KOPT-K1 (cell line): ENCODE data around the gene NFIX.

ENCODE experiments used
- H3K27ac ChIP-seq: fragments of 200-600 bp; sonication (generic); 2 replicates; pipeline ENCODE4 v1.5.1; 2016; ENCODE audit warnings: antibody characterized with exemption, mild to moderate bottlenecking, low read depth, low read length; ENCODE audit not compliant: poor library complexity, severe bottlenecking
- H3K36me3 ChIP-seq: fragments of 200-600 bp; sonication (generic); 2 replicates; pipeline ENCODE4 v1.5.1; 2017; ENCODE audit warnings: antibody characterized with exemption, mild to moderate bottlenecking, low read length, moderate library complexity; ENCODE audit not compliant: insufficient read depth
- H3K9me3 ChIP-seq: fragments of 200-600 bp; sonication (generic); 2 replicates; pipeline ENCODE4 v1.5.1; 2017; ENCODE audit warnings: antibody characterized with exemption, low read length, mild to moderate bottlenecking; ENCODE audit not compliant: insufficient read depth, poor library complexity, severe bottlenecking

Gene NFIX

GRCh38 chr19:13092158-13092543, 96.9 kb downstream of the NFIX start:
- no peaks in the 10 kb centered on the region for H3K9me3 ChIP-seq
- no peak overlapping the region for H3K27ac ChIP-seq
- H3K36me3 ChIP-seq: no peaks in the 10 kb centered on the region

GRCh38 chr19:13092606-13093235, 97.4 kb downstream of the NFIX start:
- Histone ChIP-seq H3K9me3 (no peaks in the 10 kb centered on the region), H3K36me3 (no peaks in the 10 kb centered on the region), H3K27ac (no peak overlapping the region)

DNA sequence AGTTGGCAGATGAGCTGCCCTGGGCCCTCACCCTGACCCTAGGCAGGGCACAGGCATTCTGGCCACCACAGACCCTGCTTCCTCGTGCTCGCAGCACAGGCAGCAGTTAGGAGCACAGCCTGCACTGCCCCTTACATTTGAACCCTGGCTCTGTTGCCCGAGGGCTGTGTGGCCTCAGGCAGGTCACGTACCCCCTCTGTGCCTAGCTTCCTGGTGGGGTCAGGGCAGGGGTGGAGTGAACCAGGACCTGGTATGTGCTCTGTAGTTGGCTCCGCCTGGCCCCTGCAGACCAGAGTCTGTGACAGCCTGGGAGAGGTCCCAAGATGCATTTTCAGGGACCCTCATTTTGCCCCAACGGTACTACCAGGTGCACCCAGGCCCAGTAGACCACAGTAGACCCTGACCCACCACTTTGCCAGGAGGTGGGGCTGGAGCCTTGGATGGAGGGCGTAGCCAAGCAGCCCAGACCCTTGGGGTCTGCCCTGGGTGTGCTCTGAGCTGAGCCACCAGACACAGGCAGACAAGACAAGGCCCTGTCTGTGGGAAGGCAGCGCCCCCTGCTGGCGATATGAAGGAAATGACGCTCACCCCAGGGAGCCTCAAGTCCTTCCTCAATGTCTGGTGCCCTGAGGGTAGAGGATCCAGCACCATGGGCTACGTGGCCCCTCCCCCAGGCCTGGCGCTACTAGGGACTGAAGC, 98.3 kb downstream of the NFIX start:
- Histone ChIP-seq H3K27ac (no peak overlapping the region), H3K36me3 (no peaks in the 10 kb centered on the region), H3K9me3 (no peaks in the 10 kb centered on the region)

GRCh38 chr19:13094106-13094504, 98.8 kb downstream of the NFIX start:
- no peaks in the 10 kb centered on the region for H3K36me3 ChIP-seq
- H3K9me3 ChIP-seq: no peaks in the 10 kb centered on the region
- no peak overlapping the region for H3K27ac ChIP-seq

DNA sequence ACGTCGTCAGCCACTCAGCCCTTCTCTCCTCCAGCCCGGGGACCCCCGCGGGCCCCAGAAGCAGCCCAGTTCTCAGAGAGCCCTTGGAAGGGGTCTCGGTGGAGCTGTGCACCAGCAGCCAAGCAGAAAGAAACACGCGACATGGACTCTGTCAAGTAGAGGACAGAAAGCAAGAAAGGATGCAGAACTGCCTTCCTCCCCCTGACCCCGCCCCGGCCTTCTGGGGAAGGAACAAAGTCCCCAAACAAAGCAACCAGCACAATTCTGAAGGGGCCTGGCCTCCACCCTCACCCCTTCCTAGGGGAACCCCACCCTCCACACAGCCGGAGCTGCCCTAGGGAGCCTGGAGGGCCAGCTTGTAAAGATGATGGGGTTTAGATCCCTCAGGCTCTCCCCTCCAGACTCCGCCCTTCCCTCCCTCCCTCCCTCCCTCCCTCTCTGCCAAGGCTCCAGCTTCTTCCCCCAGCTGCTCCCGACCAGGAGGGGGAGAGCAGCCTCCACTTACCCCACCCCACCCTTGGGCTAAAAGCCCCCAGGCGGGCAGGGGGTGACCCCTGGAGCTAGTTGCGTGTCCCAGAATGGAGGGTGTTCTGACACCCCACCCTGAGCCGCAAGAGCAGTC, 99.6 kb downstream of the NFIX start:
- H3K27ac ChIP-seq: no peak overlapping the region
- H3K36me3 ChIP-seq: no peaks in the 10 kb centered on the region

DNA sequence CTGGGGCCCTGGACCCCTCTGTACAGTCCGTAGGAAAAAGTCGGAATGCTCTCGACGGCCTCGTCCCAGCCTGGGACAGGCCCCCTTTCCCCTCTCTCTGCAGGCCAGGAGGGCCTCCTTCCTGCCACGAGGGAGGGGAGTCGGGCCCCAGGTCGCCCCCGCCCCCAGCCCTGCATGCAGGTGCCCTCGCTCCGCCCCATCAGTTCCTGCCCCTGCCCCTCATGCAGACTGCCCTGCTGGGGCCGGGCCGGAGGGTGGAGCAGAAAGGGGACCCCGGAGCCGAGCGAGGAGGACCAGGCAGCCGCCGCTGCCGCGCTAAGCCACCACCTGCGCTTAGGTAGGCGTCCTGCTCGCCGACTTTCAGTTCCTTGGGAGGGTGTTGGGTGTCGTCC, 100.1 kb downstream of the NFIX start:
- Histone ChIP-seq H3K9me3 (no peaks in the 10 kb centered on the region), H3K27ac (no peak overlapping the region), H3K36me3 (no peaks in the 10 kb centered on the region)

More for the DNA sequence above, 99.6 kb downstream of the NFIX start:
- H3K9me3 ChIP-seq: no peaks in the 10 kb centered on the region

DNA sequence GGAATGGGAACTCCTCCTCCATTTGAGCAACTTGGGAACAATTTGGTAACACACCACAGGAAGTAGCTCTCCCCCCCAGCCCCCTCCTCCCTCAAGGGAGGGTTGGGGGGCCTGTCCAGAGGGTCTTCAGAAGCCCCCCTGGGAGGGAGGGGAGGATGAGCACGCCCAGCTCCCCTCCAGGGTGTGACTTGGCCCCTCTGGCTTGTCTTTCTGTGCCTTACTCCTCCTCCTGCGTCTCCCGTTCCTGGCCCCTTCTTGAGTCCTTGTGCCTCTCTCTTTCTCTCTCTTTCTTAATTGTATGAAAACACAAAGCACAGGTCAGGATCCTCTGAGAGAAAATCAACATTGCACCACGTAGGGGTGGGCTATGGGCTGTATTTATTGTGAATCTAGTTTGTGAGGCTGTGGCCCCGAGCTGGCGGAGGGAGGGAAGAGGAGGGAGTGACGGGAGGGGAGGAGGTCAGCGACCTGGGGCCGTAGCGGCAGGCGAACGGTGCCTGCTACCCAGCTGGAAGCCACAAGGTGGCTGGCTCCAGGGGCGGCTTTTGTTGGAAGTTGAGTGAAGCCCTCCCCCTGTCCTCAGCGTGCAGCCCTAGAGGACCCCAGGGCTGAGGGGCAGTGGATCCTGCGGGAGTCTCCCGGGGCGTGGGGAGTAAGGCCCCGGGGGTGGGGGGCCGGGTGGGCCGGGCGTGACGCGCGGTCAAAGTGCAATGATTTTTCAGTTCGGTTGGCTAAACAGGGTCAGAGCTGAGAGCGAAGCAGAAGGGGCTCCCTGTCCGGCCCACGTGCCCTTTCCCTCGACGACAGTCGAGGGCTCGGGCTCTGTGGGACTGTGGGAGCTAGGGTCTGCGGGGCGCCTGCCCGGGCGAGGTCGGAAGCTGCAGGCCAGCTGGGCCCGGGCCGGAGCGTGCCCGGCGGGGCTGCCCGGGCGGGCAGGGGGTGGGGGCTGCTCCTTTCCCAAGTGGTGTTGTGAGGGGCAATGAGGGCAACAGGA, 101.0 kb downstream of the NFIX start:
- Histone ChIP-seq H3K9me3 (no peaks in the 10 kb centered on the region), H3K36me3 (no peaks in the 10 kb centered on the region), H3K27ac (no peak overlapping the region)

DNA sequence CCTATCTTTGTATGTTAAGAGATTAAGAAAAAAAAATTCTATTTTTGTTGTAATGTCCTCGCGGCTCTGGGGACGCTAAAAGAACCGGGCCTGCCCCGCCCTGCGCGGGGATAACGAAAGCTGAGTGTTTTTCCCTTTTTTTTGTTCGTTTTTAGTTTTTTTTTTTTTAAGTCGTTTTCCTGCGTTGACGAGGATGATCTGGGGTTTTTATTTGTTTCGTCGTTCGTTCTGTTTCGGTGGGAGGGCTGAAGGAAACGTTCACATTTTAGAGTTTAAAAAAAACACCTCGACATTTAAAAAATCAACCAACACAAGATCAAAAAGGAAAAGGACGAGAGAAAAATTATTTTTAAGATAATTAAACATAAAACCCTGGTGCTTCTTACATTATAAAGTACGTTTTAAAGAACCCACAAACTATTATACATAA, 101.8 kb downstream of the NFIX start:
- Histone ChIP-seq H3K9me3 (no peaks in the 10 kb centered on the region), H3K27ac (no peak overlapping the region), H3K36me3 (no peaks in the 10 kb centered on the region)

DNA sequence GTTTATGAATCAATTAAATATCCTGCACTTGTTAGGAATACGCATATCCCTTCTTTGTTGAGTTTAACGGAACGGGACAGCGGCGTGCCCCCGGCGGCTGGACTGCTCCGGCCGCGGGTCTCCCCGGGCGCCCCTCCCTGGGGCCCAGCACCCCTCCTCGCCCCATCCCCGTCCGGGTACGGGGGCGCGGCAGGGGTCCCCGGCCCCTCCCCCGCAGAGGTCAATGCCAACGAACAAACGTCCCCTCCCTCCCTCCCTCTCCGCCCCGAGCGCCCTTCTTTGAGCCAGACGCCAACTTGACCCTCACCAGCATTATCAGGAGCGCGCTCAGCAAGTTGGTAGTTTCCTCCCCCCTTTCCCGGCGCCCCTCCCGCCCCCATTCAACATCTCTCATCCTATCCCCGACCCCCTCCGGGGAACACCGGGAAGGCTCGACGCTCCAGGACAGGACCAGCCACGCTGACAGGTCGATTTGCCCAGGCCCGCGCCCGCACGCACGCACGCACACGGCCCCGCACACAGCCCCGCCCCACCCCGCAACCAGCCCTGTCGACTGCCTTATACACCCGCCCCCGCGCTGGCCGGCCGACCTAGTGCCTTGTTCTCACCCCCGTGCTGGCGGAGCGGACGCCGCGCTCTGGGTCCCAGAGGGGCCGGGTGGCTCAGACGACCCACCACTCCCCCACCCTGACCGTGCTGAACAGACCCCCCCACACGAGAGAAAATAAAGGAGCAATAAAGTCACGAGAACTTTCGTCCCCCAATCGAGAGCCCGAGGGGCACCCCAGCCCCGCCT, 102.4 kb downstream of the NFIX start:
- Histone ChIP-seq H3K27ac (no peak overlapping the region), H3K36me3 (no peaks in the 10 kb centered on the region), H3K9me3 (no peaks in the 10 kb centered on the region)

DNA sequence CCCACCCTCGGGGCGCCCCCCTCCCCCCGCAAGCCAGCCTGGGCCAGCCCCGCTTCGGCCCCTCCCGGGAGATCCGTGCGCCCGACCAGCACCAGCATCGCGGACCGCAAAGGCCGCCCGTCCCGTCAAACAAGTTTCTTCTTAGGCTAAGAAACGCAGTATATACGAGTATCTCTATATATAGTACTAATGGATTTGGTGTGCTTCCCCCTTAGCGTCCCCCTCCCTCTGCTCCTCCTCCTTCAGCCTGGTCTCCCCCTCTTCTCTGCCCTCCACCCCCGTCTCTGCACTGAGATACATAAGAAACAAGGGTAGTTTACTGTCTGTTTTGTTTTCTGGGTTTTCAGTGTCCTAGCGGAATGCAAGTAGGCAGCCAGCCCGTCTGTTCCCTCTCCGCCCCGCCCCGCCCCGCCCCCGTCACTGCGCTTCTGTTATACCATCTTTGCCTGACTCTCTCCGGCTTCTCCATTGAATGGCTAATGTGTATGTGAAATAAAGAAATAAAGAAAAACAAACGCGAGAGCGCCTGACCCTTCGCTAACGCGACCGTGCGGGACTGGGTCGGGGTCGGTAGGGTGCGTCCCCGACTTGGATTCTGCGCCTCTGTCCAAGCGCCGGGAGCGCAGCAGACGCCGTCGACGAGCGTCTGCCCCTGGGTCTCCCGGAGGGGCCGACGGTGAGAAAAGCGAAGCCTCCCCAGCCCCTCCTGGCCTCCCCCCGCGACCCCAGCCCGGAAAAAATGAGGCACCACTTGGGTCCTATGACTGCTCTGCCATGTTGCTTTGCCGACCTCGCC, 103.2 kb downstream of the NFIX start:
- Histone ChIP-seq H3K27ac (peak overlapping the region; percentile 83), H3K36me3 (no peaks in the 10 kb centered on the region; the same call in 1 of the 2 replicates), H3K9me3 (no peaks in the 10 kb centered on the region)

- H3K36me3 ChIP-seq: peaks cover 6% of the 10 kb centered on the region; the same call in 1 of the 2 replicates
- H3K27ac ChIP-seq: peak overlapping the region; percentile 83
- H3K9me3 ChIP-seq: no peaks in the 10 kb centered on the region
Measured at GRCh38 chr19:13099073-13099999, 104.1 kb downstream of the NFIX start.

- Histone ChIP-seq H3K27ac (peak overlapping the region; percentile 83), H3K9me3 (no peaks in the 10 kb centered on the region), H3K36me3 (peaks cover 13% of the 10 kb centered on the region; the same call in 1 of the 2 replicates)
Measured at GRCh38 chr19:13100031-13100588, 104.8 kb downstream of the NFIX start.
